Upper lobe of left lung (tissue), 6 donors: ENCODE data around the gene SMYD3. TPM values are rescaled to one million over a fixed set of nuclear protein-coding genes. Genes with fewer than 3 reads are reported as not detected.

Experiments used
- ATAC-seq, 2 donors: fragments of 200-7000 bp; cut with Tn5 transposase; one replicate each; pipeline ENCODE4 v1.9.1; 2022; ENCODE audit warnings: mild to moderate bottlenecking in 2 of 2, moderate library complexity in 2 of 2; ENCODE audit not compliant: low FRiP score in 2 of 2
- DNase-seq, 2 donors: peaks; one replicate each; pipeline ENCODE4 v3.0.0-alpha.2; 2019 to 2020
- H3K27ac ChIP-seq, 4 donors: fragments of 200-600 bp; sonication (generic); one replicate each; pipeline ENCODE4 v1.5.1; 2016 to 2019
- H3K27me3 ChIP-seq, 4 donors: fragments of 200-600 bp; sonication (generic); one replicate each; pipeline ENCODE4 v1.5.1; 2017 to 2019
- H3K36me3 ChIP-seq, 4 donors: fragments of 200-600 bp; sonication (generic); one replicate each; pipeline ENCODE4 v1.5.1; 2016 to 2019
- H3K4me1 ChIP-seq, 4 donors: fragments of 200-600 bp; sonication (generic); one replicate each; pipeline ENCODE4 v1.5.1; 2018 to 2019
- H3K4me3 ChIP-seq, 4 donors: fragments of 200-600 bp; sonication (generic); one replicate each; pipeline ENCODE4 v1.5.1; 2017 to 2019; ENCODE audit warnings: mild to moderate bottlenecking in 2 of 4, moderate library complexity in 1 of 4
- H3K9me3 ChIP-seq, 4 donors: fragments of 200-600 bp; sonication (generic); one replicate each; pipeline ENCODE4 v1.5.1; 2018 to 2019
- EP300 ChIP-seq, 4 donors: sonication (generic); formaldehyde crosslinking; IDR thresholded peaks; one replicate each; pipeline ENCODE4 v1.5.1; 2017; ENCODE audit warnings: antibody characterized with exemption in 4 of 4, control low read depth in 2 of 4
- POLR2A ChIP-seq, 4 donors: fragments of 450-650 bp; IDR thresholded peaks; one replicate each; pipeline ENCODE4 v1.5.1; 2016 to 2017; ENCODE audit warnings: antibody characterized with exemption in 4 of 4, mild to moderate bottlenecking in 2 of 4
- POLR2AphosphoS5 ChIP-seq, 2 donors: sonication (generic); formaldehyde crosslinking; IDR thresholded peaks; one replicate each; pipeline ENCODE4 v1.5.1; 2017; ENCODE audit warnings: antibody characterized with exemption in 2 of 2
- WGBS, 2 donors: methylation state at CpG; one replicate each; pipeline ENCODE4 v1.1.5; 2017 to 2018; 5-methylcytosine and 5-hydroxymethylcytosine counted together
- total RNA-seq, 6 donors: library from RNA; depleted of rRNA in 4 of 6; stranded (reverse); fragments of >200 nt in 4 of 6; gene quantifications; one replicate each; pipeline versions ENCODE4 v1.1.0 to v1.2.1, GENCODE V29; 2016 to 2021
- TF ChIP-seq, protein P1 (sequence below), 6 experiments: fragments of 450-650 bp in 4 of 6; fragments of 200-600 bp in 2 of 6; sonication (generic) in 2 of 6; IDR thresholded peaks; one replicate each; pipeline ENCODE4 v1.5.1; 2016 to 2019; ENCODE audit warnings: antibody characterized with exemption in 6 of 6
- donor health status: DM: no; HTN: no; CAD: no; lungs with moderate emphysema.
- donor health status: DM: no; HTN: yes; CAD: no; lungs with severe emphysema.

Gene SMYD3
- total RNA-seq, 6 donors from 2014 or later, result 22.7 to 109 (median 34.0) TPM

DNA sequence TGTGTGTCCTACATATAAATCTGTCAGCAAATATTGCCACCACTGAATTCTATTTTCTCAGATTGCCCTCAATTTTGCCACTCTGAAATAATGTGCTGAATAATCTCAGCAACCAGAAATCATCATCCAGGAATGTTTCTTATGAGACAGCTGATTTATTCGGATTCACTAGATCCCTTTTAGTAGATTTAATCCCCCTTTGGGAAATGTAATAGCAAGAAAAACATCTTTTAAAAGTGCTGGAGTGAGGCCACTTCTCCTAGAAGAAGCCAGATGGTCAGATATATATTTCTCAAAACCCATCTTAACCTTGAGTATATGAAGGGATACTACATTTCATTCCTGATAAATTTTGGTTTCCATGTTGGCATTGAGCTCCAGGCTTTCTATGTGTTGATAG lies 327.7 kb downstream of the SMYD3 start:
- Histone ChIP-seq H3K27ac (no peak overlapping the region), H3K27me3 (no peaks in the 10 kb centered on the region), H3K4me3 (no peak overlapping the region), H3K36me3 (no peaks in the 10 kb centered on the region), H3K9me3 (no peaks in the 10 kb centered on the region), H3K4me1 (peaks cover 0 to 4% (median 0%) of the 10 kb centered on the region in 4 donors)
- DNase-seq (no peak), ATAC-seq (no peak)
- WGBS, 2 donors, result 93 to 100% methylated on average over 1 of the region's 1 CpG
- TF ChIP-seq EP300 (IDR thresholded peaks at IDR 0.05) (no peak), POLR2AphosphoS5 (IDR thresholded peaks at IDR 0.05) (no peak), POLR2A (IDR thresholded peaks at IDR 0.05) (no peak)
- TF ChIP-seq, protein P1, sequence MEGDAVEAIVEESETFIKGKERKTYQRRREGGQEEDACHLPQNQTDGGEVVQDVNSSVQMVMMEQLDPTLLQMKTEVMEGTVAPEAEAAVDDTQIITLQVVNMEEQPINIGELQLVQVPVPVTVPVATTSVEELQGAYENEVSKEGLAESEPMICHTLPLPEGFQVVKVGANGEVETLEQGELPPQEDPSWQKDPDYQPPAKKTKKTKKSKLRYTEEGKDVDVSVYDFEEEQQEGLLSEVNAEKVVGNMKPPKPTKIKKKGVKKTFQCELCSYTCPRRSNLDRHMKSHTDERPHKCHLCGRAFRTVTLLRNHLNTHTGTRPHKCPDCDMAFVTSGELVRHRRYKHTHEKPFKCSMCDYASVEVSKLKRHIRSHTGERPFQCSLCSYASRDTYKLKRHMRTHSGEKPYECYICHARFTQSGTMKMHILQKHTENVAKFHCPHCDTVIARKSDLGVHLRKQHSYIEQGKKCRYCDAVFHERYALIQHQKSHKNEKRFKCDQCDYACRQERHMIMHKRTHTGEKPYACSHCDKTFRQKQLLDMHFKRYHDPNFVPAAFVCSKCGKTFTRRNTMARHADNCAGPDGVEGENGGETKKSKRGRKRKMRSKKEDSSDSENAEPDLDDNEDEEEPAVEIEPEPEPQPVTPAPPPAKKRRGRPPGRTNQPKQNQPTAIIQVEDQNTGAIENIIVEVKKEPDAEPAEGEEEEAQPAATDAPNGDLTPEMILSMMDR (IDR thresholded peaks at IDR 0.05), result no peak

DNA sequence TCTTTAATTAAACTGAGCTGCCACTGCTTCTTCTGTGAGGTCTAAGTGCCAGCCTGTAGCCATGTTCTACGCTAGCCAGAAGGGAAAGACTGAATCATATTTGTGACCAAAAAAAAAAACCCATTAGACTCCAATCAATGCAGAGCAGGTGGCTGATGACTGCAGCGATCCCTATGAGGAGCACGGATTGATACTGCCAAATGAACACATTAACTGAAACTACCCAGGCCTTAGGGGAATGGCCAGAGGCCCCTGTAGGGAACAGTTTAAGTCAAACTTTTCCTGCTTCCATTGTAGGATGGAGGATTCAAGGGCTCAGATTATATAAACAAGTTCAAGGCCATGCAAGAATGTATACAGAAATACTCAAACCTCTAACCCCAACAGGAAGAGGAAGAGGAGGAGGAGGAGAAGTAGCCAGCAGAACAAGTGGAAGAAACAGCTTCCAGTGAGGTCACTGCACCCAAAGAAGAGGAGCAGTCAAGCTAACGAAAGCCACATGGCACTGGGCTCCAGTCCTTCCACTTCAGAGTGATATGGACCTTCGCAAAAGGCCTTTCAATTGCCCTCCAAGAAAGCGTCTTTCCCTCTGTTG lies 328.3 kb downstream of the SMYD3 start:
- TF ChIP-seq POLR2A (IDR thresholded peaks at IDR 0.05) (no peak), POLR2AphosphoS5 (IDR thresholded peaks at IDR 0.05) (no peak), EP300 (IDR thresholded peaks at IDR 0.05) (no peak)
- TF ChIP-seq, protein P1 (IDR thresholded peaks at IDR 0.05), result no peak
- H3K4me3 ChIP-seq, result no peak overlapping the region
- WGBS, 2 donors, result 84 to 85% methylated on average over 6 of the region's 6 CpGs
- H3K27ac ChIP-seq, result no peak overlapping the region
- DNase-seq (no peak), ATAC-seq (no peak)
- peaks cover 0 to 4% (median 0%) of the 10 kb centered on the region in 4 donors for H3K4me1 ChIP-seq
- H3K9me3 ChIP-seq, result no peaks in the 10 kb centered on the region
- H3K27me3 ChIP-seq, result no peaks in the 10 kb centered on the region
- H3K36me3 ChIP-seq, result no peaks in the 10 kb centered on the region

DNA sequence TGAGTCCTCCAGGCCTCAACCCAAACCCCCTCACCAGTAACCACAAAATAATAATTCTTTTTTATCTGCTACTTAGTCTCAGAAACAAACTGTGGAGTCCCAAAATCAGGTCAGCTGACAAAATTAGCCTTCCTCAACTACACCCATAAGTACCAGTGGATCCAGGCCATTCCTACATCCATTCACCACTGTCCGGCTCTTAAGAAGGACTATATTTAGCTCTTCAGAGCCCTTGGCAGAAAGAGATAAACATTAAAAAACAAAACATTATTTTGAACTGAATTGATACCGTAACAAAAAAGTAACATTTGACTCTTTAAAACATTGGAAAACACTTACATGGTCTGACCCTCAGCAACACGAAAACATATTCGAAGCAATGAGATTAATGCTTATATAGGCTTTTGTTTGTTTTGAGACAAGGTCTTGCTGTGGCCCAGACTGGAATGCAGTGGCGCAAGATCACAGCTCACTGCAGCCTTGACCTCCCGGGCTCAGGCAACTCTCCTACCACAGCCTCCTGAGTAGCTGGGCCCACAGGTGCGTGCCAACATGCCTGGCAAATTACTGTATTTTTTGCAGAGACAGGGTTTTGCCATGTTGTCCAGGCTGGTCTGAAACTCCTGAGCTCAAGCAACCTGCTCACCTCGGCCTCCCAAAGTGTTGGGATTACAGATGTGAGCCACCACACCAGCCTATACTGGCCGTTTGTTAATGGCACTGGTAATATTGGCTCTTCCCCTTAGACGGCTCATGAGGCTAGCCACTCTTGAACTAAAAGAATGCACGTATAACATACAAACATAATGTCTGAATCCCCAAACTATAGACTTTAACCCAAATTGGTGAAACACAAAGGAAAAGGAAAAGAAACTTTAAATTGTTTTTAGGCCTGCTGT lies 330.7 kb downstream of the SMYD3 start:
- Histone ChIP-seq H3K9me3 (no peaks in the 10 kb centered on the region), H3K27me3 (no peaks in the 10 kb centered on the region), H3K27ac (no peak overlapping the region), H3K4me3 (no peak overlapping the region), H3K4me1 (peaks cover 0 to 4% (median 0%) of the 10 kb centered on the region in 4 donors), H3K36me3 (no peaks in the 10 kb centered on the region)
- ATAC-seq (no peak), DNase-seq (no peak)
- TF ChIP-seq, protein P1 (IDR thresholded peaks at IDR 0.05), result no peak
- TF ChIP-seq EP300 (IDR thresholded peaks at IDR 0.05) (no peak), POLR2A (IDR thresholded peaks at IDR 0.05) (no peak), POLR2AphosphoS5 (IDR thresholded peaks at IDR 0.05) (no peak)
- 78 to 87% methylated on average over 11 of the region's 11 CpGs for WGBS, 2 donors

DNA sequence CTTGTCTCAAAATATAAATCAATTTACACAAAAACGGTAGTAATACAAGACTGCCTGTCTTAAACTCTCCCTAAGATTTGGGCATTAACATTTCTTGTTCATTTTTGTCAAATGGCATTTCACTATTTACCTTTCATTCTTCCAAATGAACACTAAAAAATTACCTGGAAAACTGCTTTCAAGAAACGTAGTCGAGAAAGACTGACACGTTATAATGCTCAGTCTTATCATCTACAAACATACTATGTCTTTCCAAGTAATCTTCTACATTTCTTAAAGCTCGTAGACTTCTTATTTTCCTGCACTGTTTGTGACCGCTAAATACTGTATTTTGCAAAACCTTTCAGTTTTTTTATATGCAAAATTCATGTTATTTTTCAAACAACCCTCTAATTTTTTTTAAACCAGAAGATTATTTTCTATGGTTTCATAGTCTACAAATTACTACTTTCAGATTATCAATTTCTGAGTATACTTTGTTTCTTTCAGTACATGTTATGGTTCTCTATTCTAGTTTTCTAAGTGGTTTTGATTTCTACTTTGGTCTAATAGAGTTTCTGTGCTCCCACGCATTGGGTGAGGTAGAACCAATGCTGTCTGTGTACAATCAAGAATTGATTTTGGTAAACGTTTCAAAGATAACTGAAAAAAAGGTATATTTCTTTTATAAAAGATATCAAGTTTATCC lies 336.4 kb downstream of the SMYD3 start:
- WGBS, 2 donors, result 93 to 95% methylated on average over 8 of the region's 8 CpGs
- TF ChIP-seq, protein P1 (IDR thresholded peaks at IDR 0.05), result no peak
- TF ChIP-seq POLR2AphosphoS5 (IDR thresholded peaks at IDR 0.05) (no peak), POLR2A (IDR thresholded peaks at IDR 0.05) (no peak), EP300 (IDR thresholded peaks at IDR 0.05) (no peak)
- H3K9me3 ChIP-seq, result no peaks in the 10 kb centered on the region
- H3K27ac ChIP-seq, result no peak overlapping the region
- H3K4me3 ChIP-seq, result no peak overlapping the region
- H3K4me1 ChIP-seq, result no peaks in the 10 kb centered on the region
- DNase-seq (no peak), ATAC-seq (no peak)
- H3K36me3 ChIP-seq, result no peaks in the 10 kb centered on the region
- no peaks in the 10 kb centered on the region for H3K27me3 ChIP-seq
